ENCODE results near the gene PRTG. TPM values are rescaled to one million over a fixed set of nuclear protein-coding genes. Genes with fewer than 3 reads are reported as not detected.

The PRTG gene
- total RNA-seq, 2 experiments from 2014 or later = not detected

- Mint-ChIP-seq H3K27ac (no peak overlapping the region), H3K4me1 (no peaks in the 10 kb centered on the region), H3K36me3 (no peaks in the 10 kb centered on the region), H3K4me3 (no peak overlapping the region), H3K9me3 (no peaks in the 10 kb centered on the region), H3K27me3 (no peaks in the 10 kb centered on the region)
- POLR2A ChIA-PET = no interaction called here
- no peak for ATAC-seq (ENCODE audit: low read depth)
- DNase-seq = no peak
These were observed 82.8 kb downstream of the PRTG start for GRCh38 chr15:55660153-55660552.

DNA sequence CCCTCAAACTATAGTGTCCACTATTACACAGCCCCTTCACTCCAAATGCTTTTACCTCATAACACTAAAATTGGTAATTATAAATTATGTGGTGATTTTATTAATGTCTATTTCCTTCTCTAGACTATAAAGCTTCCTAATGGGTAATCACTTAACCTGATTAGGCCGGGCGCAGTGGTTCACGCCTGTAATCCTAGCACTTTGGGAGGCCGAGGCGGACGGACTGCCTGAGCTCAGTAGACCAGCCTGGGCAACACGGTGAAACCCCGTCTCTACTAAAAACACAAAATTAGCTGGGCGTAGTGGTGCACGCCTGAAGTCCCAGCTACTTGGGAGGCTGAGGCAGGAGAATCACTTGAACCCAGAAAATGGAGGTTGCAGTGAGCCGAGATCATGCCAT lies 83.5 kb downstream of the PRTG start:
- H3K27me3 Mint-ChIP-seq = peaks cover 6% of the 10 kb centered on the region
- POLR2A ChIA-PET = no interaction called here
- no peak overlapping the region for H3K27ac Mint-ChIP-seq
- ATAC-seq (ENCODE audit: low read depth) = no peak
- no peak for DNase-seq
- no peaks in the 10 kb centered on the region for H3K9me3 Mint-ChIP-seq
- H3K36me3 Mint-ChIP-seq = no peaks in the 10 kb centered on the region
- H3K4me1 Mint-ChIP-seq = no peaks in the 10 kb centered on the region
- H3K4me3 Mint-ChIP-seq = no peak overlapping the region

- H3K4me1 Mint-ChIP-seq = no peaks in the 10 kb centered on the region
- no peak overlapping the region for H3K4me3 Mint-ChIP-seq
- no peaks in the 10 kb centered on the region for H3K36me3 Mint-ChIP-seq
- no peaks in the 10 kb centered on the region for H3K9me3 Mint-ChIP-seq
- ATAC-seq (ENCODE audit: low read depth) (no peak), DNase-seq (no peak)
- no peak overlapping the region for H3K27ac Mint-ChIP-seq
- peaks cover 8% of the 10 kb centered on the region for H3K27me3 Mint-ChIP-seq
- POLR2A ChIA-PET = no interaction called here
These were observed 84.1 kb downstream of the PRTG start for GRCh38 chr15:55658886-55659285.

GRCh38 chr15:55654561-55655031 lies 88.4 kb downstream of the PRTG start:
- no peaks in the 10 kb centered on the region for H3K9me3 Mint-ChIP-seq
- ATAC-seq (ENCODE audit: low read depth) (no peak), DNase-seq (no peak)

GRCh38 chr15:55652909-55653495 lies 90.0 kb downstream of the PRTG start:
- POLR2A ChIA-PET = no interaction called here
- H3K4me1 Mint-ChIP-seq = no peaks in the 10 kb centered on the region
- no peak for DNase-seq

More at GRCh38 chr15:55654561-55655031, 88.4 kb downstream of the PRTG start:
- Mint-ChIP-seq H3K4me3 (no peak overlapping the region), H3K27me3 (peaks cover 9% of the 10 kb centered on the region), H3K4me1 (no peaks in the 10 kb centered on the region), H3K36me3 (no peaks in the 10 kb centered on the region), H3K27ac (no peak overlapping the region)
- POLR2A ChIA-PET = no interaction called here

GRCh38 chr15:55652359-55652758 lies 90.6 kb downstream of the PRTG start:
- Mint-ChIP-seq H3K9me3 (no peaks in the 10 kb centered on the region), H3K27me3 (peaks cover 11% of the 10 kb centered on the region), H3K4me3 (no peak overlapping the region), H3K4me1 (no peaks in the 10 kb centered on the region), H3K36me3 (no peaks in the 10 kb centered on the region), H3K27ac (no peak overlapping the region)
- DNase-seq (no peak), ATAC-seq (ENCODE audit: low read depth) (no peak)
- POLR2A ChIA-PET = no interaction called here

More at GRCh38 chr15:55652909-55653495, 90.0 kb downstream of the PRTG start:
- Mint-ChIP-seq H3K4me3 (no peak overlapping the region), H3K9me3 (no peaks in the 10 kb centered on the region), H3K27me3 (peaks cover 11% of the 10 kb centered on the region), H3K36me3 (no peaks in the 10 kb centered on the region), H3K27ac (no peak overlapping the region)
- ATAC-seq (ENCODE audit: low read depth) = no peak

DNA sequence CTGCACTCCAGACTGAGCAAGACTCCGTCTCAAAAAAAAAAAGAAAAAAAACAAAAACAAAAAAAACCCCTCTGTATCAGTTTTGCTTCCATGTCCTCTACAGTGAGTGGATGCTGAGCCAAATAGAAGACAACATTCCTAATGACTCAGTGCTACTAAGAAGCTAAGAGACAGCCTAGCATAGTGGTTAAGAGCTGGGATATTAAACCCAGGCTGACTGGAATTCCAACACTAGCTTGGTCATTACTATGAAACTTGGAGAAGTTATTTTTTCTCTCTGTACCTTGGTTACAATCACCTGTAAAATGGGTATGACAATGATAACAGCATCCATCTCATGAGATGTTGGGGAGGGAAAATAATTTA lies 93.9 kb downstream of the PRTG start:
- peaks cover 2% of the 10 kb centered on the region for H3K4me1 Mint-ChIP-seq
- H3K27me3 Mint-ChIP-seq = peaks cover 5% of the 10 kb centered on the region
- no peaks in the 10 kb centered on the region for H3K9me3 Mint-ChIP-seq
- H3K36me3 Mint-ChIP-seq = no peaks in the 10 kb centered on the region
- POLR2A ChIA-PET = no interaction called here
- no peak overlapping the region for H3K27ac Mint-ChIP-seq
- H3K4me3 Mint-ChIP-seq = no peak overlapping the region
- ATAC-seq (ENCODE audit: low read depth) (no peak), DNase-seq (no peak)

GRCh38 chr15:55638764-55639163 lies 104.2 kb downstream of the PRTG start:
- ATAC-seq (ENCODE audit: low read depth) = no peak
- Mint-ChIP-seq H3K4me3 (no peak overlapping the region), H3K36me3 (no peaks in the 10 kb centered on the region), H3K9me3 (no peaks in the 10 kb centered on the region), H3K4me1 (no peaks in the 10 kb centered on the region), H3K27me3 (peaks cover 14% of the 10 kb centered on the region), H3K27ac (no peak overlapping the region)
- no peak for DNase-seq
- POLR2A ChIA-PET = no interaction called here

GRCh38 chr15:55637086-55637485 lies 105.9 kb downstream of the PRTG start:
- peaks cover 15% of the 10 kb centered on the region for H3K27me3 Mint-ChIP-seq
- ATAC-seq (ENCODE audit: low read depth) (no peak), DNase-seq (no peak)
- POLR2A ChIA-PET = no interaction called here
- no peak overlapping the region for H3K27ac Mint-ChIP-seq
- no peaks in the 10 kb centered on the region for H3K36me3 Mint-ChIP-seq
- no peaks in the 10 kb centered on the region for H3K9me3 Mint-ChIP-seq
- no peak overlapping the region for H3K4me3 Mint-ChIP-seq
- H3K4me1 Mint-ChIP-seq = no peaks in the 10 kb centered on the region

DNA sequence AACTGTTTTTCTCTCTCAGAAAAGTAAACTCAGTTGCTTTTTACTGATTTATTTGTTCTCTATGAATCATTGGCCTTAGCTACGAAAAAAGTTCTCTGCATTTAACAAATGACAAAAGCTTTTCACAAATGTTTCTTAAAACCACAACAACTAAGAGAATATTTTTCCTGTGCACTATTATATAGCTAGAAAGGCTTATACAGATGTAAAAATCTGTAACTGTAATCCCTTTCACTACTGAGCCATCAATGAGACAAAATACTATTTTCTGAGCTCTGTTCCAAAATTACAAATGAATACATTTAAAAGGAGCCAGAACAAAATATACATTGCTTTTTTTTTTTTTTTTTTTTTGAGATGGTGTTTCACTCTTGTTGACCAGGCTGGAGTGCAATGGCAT lies 109.2 kb downstream of the PRTG start:
- Mint-ChIP-seq H3K27me3 (peaks cover 8% of the 10 kb centered on the region), H3K4me3 (no peak overlapping the region), H3K36me3 (no peaks in the 10 kb centered on the region)

DNA sequence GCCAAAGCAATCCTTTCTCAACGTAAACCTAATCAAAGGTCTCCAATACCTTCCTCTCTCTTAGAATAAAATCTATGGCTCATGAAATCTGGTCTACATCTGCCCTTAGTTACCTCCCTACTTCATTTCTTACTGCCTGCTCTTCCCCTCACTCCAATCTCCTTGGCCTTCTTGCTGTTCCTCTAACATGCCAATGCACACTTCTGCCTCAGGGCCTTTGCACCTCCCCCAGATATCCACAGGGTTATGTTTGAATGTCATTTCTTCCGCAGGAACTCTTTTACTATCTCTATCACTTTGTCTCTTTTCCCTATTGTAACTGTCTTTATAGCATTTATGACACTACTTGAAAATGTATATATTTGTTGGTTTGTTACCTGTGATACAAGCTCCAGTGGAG lies 110.5 kb downstream of the PRTG start:
- no peaks in the 10 kb centered on the region for H3K9me3 Mint-ChIP-seq
- ATAC-seq (ENCODE audit: low read depth) (no peak), DNase-seq (no peak)
- peaks cover 8% of the 10 kb centered on the region for H3K27me3 Mint-ChIP-seq
- POLR2A ChIA-PET = no interaction called here
- no peaks in the 10 kb centered on the region for H3K4me1 Mint-ChIP-seq
- no peaks in the 10 kb centered on the region for H3K36me3 Mint-ChIP-seq
- H3K27ac Mint-ChIP-seq = no peak overlapping the region
- no peak overlapping the region for H3K4me3 Mint-ChIP-seq

More for the DNA sequence above, 109.2 kb downstream of the PRTG start:
- no peaks in the 10 kb centered on the region for H3K4me1 Mint-ChIP-seq
- POLR2A ChIA-PET = interaction anchor here (0.6 to 0.7 kb wide), 2 partner anchors 1030 to 1921 kb away, joined by 3 to 6 read pairs; no protein-coding TSS in a partner anchor
- no peak for DNase-seq
- H3K27ac Mint-ChIP-seq = no peak overlapping the region
- no peaks in the 10 kb centered on the region for H3K9me3 Mint-ChIP-seq
- no peak for ATAC-seq (ENCODE audit: low read depth)

GRCh38 chr15:55630858-55631257 lies 112.1 kb downstream of the PRTG start:
- POLR2A ChIA-PET = no interaction called here
- H3K27ac Mint-ChIP-seq = no peak overlapping the region

GRCh38 chr15:55628369-55628730 lies 114.6 kb downstream of the PRTG start:
- H3K9me3 Mint-ChIP-seq = no peaks in the 10 kb centered on the region
- DNase-seq (no peak), ATAC-seq (ENCODE audit: low read depth) (no peak)
- H3K27ac Mint-ChIP-seq = no peak overlapping the region
- no peak overlapping the region for H3K4me3 Mint-ChIP-seq
- POLR2A ChIA-PET = no interaction called here
- H3K4me1 Mint-ChIP-seq = no peaks in the 10 kb centered on the region
- H3K36me3 Mint-ChIP-seq = no peaks in the 10 kb centered on the region
- H3K27me3 Mint-ChIP-seq = peaks cover 6% of the 10 kb centered on the region

More at GRCh38 chr15:55630858-55631257, 112.1 kb downstream of the PRTG start:
- DNase-seq (no peak), ATAC-seq (ENCODE audit: low read depth) (no peak)
- peaks cover 6% of the 10 kb centered on the region for H3K27me3 Mint-ChIP-seq
- H3K36me3 Mint-ChIP-seq = no peaks in the 10 kb centered on the region
- no peaks in the 10 kb centered on the region for H3K4me1 Mint-ChIP-seq
- no peak overlapping the region for H3K4me3 Mint-ChIP-seq
- no peaks in the 10 kb centered on the region for H3K9me3 Mint-ChIP-seq

DNA sequence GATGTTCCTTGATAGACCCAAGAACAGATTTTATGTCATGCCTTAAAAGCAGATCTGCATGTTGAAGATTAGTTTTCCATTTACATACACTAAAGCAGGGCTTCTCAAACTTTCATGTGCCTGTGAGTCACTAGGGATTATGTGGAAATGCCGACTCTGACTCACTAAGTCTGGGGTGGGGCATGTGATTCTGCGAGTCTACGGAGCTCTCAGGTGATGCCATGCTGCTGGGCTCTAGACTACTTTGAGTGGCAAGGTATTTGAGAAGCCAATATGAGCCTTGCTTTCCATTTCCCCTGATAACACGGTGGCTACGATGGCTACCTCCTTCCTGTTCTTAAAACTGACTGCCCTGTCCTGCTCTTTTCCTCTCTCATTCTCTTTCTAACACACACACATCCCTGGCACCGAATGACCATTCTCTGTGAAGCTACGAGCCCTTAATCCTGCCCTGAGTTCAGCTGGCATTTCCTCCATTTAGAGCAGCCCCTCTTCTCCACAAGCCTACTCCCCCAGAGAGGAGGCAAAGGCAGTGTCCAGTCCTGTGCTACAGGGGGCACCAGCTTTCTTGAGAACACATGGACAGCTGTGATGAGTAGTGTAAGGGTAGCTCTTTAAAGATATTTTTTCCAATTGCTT lies 115.1 kb downstream of the PRTG start:
- no peak for DNase-seq
- no peak overlapping the region for H3K4me3 Mint-ChIP-seq
- peaks cover 6% of the 10 kb centered on the region for H3K27me3 Mint-ChIP-seq
- no peaks in the 10 kb centered on the region for H3K9me3 Mint-ChIP-seq
- POLR2A ChIA-PET = no interaction called here
- ATAC-seq (ENCODE audit: low read depth) = no peak
- no peaks in the 10 kb centered on the region for H3K36me3 Mint-ChIP-seq
- no peak overlapping the region for H3K27ac Mint-ChIP-seq
- no peaks in the 10 kb centered on the region for H3K4me1 Mint-ChIP-seq
